MG63 (cell line): ENCODE results near the gene PAPLN. TPM values are rescaled to one million over a fixed set of nuclear protein-coding genes. Genes with fewer than 3 reads are reported as not detected.

ENCODE experiments used
- DNase-seq: peaks from one replicate; pipeline ENCODE4 v3.0.0-alpha.2; 2020
- H3K27me3 ChIP-seq: fragments of 250-450 bp; sonication (Bioruptor Pico); 2 replicates; pipeline ENCODE4 v1.5.1; 2020; ENCODE audit warnings: mild to moderate bottlenecking, moderate library complexity
- H3K36me3 ChIP-seq: fragments of 250-450 bp; sonication (Bioruptor Pico); 2 replicates; pipeline ENCODE4 v1.5.1; 2020; ENCODE audit warnings: mild to moderate bottlenecking, moderate library complexity
- H3K4me3 ChIP-seq: fragments of 250-450 bp; sonication (Bioruptor Pico); 2 replicates; pipeline ENCODE4 v1.5.1; 2020; ENCODE audit warnings: mild to moderate bottlenecking, moderate library complexity
- H3K9me3 ChIP-seq: fragments of 250-450 bp; sonication (Bioruptor Pico); 2 replicates; pipeline ENCODE4 v1.5.1; 2020; ENCODE audit warnings: mild to moderate bottlenecking, moderate library complexity
- total RNA-seq: library from RNA; depleted of rRNA; stranded (reverse); fragments of >200 nt; shearing (Covaris generic); gene quantifications from 2 replicates; pipeline ENCODE4 v1.2.3, GENCODE V29; 2014; ENCODE audit warnings: low replicate concordance

The PAPLN gene
- total RNA-seq, 1 experiment from 2014 or later, result 0.53 TPM

GRCh38 chr14:73249564-73250316 is 12.4 kb downstream of the PAPLN start:
- H3K9me3 ChIP-seq, result no peaks in the 10 kb centered on the region
- no peak for DNase-seq
- no peaks in the 10 kb centered on the region for H3K27me3 ChIP-seq
- no peaks in the 10 kb centered on the region for H3K36me3 ChIP-seq
- H3K4me3 ChIP-seq, result no peak overlapping the region

- no peak for DNase-seq
- no peaks in the 10 kb centered on the region for H3K9me3 ChIP-seq
- H3K27me3 ChIP-seq, result no peaks in the 10 kb centered on the region
Measured at GRCh38 chr14:73250317-73250713, 13.0 kb downstream of the PAPLN start.

GRCh38 chr14:73250781-73251500 is 13.6 kb downstream of the PAPLN start:
- Histone ChIP-seq H3K36me3 (no peaks in the 10 kb centered on the region), H3K27me3 (no peaks in the 10 kb centered on the region), H3K4me3 (no peak overlapping the region), H3K9me3 (no peaks in the 10 kb centered on the region)
- DNase-seq, result no peak

More at GRCh38 chr14:73250317-73250713, 13.0 kb downstream of the PAPLN start:
- Histone ChIP-seq H3K4me3 (no peak overlapping the region), H3K36me3 (no peaks in the 10 kb centered on the region)

- Histone ChIP-seq H3K36me3 (no peaks in the 10 kb centered on the region), H3K4me3 (no peak overlapping the region), H3K27me3 (no peaks in the 10 kb centered on the region), H3K9me3 (no peaks in the 10 kb centered on the region)
- DNase-seq, result no peak
Measured at GRCh38 chr14:73251516-73252215, 14.4 kb downstream of the PAPLN start.

- Histone ChIP-seq H3K36me3 (no peaks in the 10 kb centered on the region), H3K27me3 (no peaks in the 10 kb centered on the region), H3K4me3 (no peak overlapping the region), H3K9me3 (no peaks in the 10 kb centered on the region)
- DNase-seq, result no peak
Measured at GRCh38 chr14:73252491-73253322, 15.4 kb downstream of the PAPLN start.

- Histone ChIP-seq H3K36me3 (no peaks in the 10 kb centered on the region), H3K9me3 (no peaks in the 10 kb centered on the region), H3K4me3 (no peak overlapping the region), H3K27me3 (no peaks in the 10 kb centered on the region)
- DNase-seq, result no peak
Measured at GRCh38 chr14:73253323-73253610, 16.0 kb downstream of the PAPLN start.

GRCh38 chr14:73253721-73254120 is 16.4 kb downstream of the PAPLN start:
- no peak for DNase-seq
- Histone ChIP-seq H3K27me3 (no peaks in the 10 kb centered on the region), H3K9me3 (no peaks in the 10 kb centered on the region), H3K36me3 (no peaks in the 10 kb centered on the region), H3K4me3 (no peak overlapping the region)

GRCh38 chr14:73254247-73255004 is 17.1 kb downstream of the PAPLN start:
- Histone ChIP-seq H3K27me3 (no peaks in the 10 kb centered on the region), H3K4me3 (no peak overlapping the region), H3K9me3 (no peaks in the 10 kb centered on the region), H3K36me3 (no peaks in the 10 kb centered on the region)
- no peak for DNase-seq

GRCh38 chr14:73255005-73255400 is 17.7 kb downstream of the PAPLN start:
- Histone ChIP-seq H3K4me3 (no peak overlapping the region), H3K36me3 (no peaks in the 10 kb centered on the region)
- no peak for DNase-seq

GRCh38 chr14:73255693-73256225 is 18.5 kb downstream of the PAPLN start:
- no peak overlapping the region for H3K4me3 ChIP-seq

More at GRCh38 chr14:73255005-73255400, 17.7 kb downstream of the PAPLN start:
- no peaks in the 10 kb centered on the region for H3K9me3 ChIP-seq
- H3K27me3 ChIP-seq, result no peaks in the 10 kb centered on the region

GRCh38 chr14:73258076-73258475 is 20.8 kb downstream of the PAPLN start:
- no peak for DNase-seq
- Histone ChIP-seq H3K4me3 (no peak overlapping the region), H3K9me3 (no peaks in the 10 kb centered on the region)

More at GRCh38 chr14:73255693-73256225, 18.5 kb downstream of the PAPLN start:
- no peak for DNase-seq
- Histone ChIP-seq H3K36me3 (no peaks in the 10 kb centered on the region), H3K9me3 (no peaks in the 10 kb centered on the region), H3K27me3 (no peaks in the 10 kb centered on the region)

GRCh38 chr14:73258845-73259611 is 21.7 kb downstream of the PAPLN start:
- Histone ChIP-seq H3K9me3 (no peaks in the 10 kb centered on the region), H3K27me3 (no peaks in the 10 kb centered on the region), H3K36me3 (no peaks in the 10 kb centered on the region), H3K4me3 (no peak overlapping the region)
- DNase-seq, result no peak

More at GRCh38 chr14:73258076-73258475, 20.8 kb downstream of the PAPLN start:
- Histone ChIP-seq H3K36me3 (no peaks in the 10 kb centered on the region), H3K27me3 (no peaks in the 10 kb centered on the region)

- no peak overlapping the region for H3K4me3 ChIP-seq
- DNase-seq, result no peak
- H3K36me3 ChIP-seq, result no peaks in the 10 kb centered on the region
- no peaks in the 10 kb centered on the region for H3K9me3 ChIP-seq
- H3K27me3 ChIP-seq, result no peaks in the 10 kb centered on the region
Measured at GRCh38 chr14:73259837-73260236, 22.5 kb downstream of the PAPLN start.

- H3K9me3 ChIP-seq, result no peaks in the 10 kb centered on the region
- DNase-seq, result no peak
- no peaks in the 10 kb centered on the region for H3K36me3 ChIP-seq
- no peaks in the 10 kb centered on the region for H3K27me3 ChIP-seq
- no peak overlapping the region for H3K4me3 ChIP-seq
Measured at GRCh38 chr14:73260574-73260973, 23.3 kb downstream of the PAPLN start.

- Histone ChIP-seq H3K9me3 (no peaks in the 10 kb centered on the region), H3K36me3 (no peaks in the 10 kb centered on the region), H3K4me3 (no peak overlapping the region), H3K27me3 (no peaks in the 10 kb centered on the region)
- DNase-seq, result no peak
Measured at GRCh38 chr14:73261075-73261474, 23.8 kb downstream of the PAPLN start.
